ENCODE data around the gene PTPRE.

Gene PTPRE

GRCh38 chr10:127983344-127984100 lies 76.6 kb downstream of the PTPRE start:
- TF ChIP-seq CTCF (conservative IDR thresholded peaks at IDR 0.05) (no peak), ZFX (IDR thresholded peaks at IDR 0.05) (no peak)
- no peak overlapping the region for H3K27ac ChIP-seq

- no peak for TF ChIP-seq ZFX (IDR thresholded peaks at IDR 0.05)
- TF ChIP-seq CTCF (conservative IDR thresholded peaks at IDR 0.05): no peak
- no peak overlapping the region for H3K27ac ChIP-seq
Observed at GRCh38 chr10:127984945-127985344, 78.0 kb downstream of the PTPRE start.

DNA sequence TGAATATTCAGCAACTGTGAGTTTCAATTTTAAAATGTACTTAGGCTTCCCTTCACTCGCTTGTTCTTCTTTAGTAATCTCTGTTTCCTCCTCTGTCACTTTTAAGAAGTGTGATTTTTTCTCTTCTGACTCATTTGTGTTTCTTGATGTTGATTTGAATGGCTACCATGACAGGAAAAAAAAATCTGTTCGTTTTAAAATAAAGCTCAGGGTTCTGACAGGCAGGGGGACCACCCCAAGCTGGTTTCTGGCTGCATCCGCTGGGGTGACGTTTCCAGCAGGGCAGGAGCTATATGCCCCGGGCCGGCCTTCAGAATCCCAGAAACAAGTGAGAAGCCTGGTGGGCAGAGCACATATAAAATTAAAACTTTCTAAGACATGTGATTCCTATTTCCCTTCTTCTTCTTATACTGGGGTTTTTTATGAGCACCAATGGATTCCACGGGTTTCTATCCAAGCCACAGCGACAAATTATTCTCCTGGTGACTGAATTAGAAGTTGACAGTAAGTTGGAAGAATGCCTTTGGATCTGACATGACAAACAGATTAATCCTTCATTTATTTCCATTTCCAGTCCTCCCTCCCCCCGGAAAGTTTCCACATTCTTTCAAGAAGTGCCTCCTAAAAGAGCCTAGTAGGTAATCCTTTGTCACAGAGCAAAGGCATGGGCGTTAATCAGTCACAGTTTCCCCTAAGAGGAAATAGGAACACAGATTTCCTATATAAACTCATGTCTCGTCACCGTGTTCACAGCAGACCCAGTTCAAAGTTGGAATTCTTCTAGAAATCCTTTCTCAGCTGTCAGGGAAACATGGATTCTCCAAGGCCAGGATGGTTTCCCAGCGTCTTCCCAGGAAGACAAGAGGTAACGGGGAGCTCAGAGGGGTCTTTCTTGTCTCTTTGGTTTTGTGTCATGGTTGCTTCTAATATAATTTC lies 79.9 kb downstream of the PTPRE start:
- H3K27ac ChIP-seq: no peak overlapping the region
- TF ChIP-seq ZFX (IDR thresholded peaks at IDR 0.05): no peak
- no peak for TF ChIP-seq CTCF (conservative IDR thresholded peaks at IDR 0.05)

DNA sequence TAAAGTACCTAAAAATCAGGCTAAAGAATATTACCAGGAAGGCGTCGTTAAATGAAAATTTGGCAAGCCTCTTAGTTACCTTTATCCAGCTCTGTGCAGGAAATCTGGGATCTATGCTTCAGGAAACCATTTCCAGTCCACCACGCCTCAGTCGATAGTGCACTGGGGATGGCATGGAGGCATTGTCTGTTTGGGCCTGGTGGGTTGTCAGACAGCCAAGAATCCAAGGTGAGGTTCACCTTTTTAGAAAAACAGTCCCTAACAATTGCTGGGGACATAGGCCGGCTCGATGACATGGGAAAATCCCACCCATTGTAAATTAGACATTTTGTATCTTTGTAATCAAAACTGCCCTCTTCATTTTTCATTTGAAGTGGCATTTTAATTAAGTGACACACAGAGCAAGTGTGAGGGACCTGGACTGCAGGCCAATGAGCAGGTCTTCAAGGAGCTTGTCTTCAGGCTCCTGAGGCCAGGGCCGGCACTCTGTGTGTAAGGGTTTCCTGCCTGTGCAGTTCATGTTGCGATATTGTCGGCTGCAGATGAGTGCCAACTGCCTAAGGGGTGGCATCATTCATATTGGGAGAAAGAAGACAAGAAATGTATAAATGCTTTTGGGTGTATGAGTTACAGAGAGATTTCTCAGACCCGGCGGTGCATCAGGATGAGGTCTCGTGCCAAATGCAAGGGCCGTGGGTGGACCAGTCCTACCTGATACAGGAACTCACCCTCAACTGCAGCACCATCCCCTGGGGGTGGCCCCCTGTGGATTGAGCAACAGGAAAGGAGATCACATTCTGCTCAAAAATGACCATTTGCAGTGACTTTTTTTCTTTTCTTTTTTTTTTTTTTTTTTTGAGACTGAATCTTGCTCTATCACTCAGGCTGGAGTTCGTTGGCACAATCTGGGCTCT lies 80.8 kb downstream of the PTPRE start:
- no peak for TF ChIP-seq ZFX (IDR thresholded peaks at IDR 0.05)
- H3K27ac ChIP-seq: no peak overlapping the region

GRCh38 chr10:127989481-127990012 lies 82.6 kb downstream of the PTPRE start:
- TF ChIP-seq ZFX (IDR thresholded peaks at IDR 0.05): no peak
- no peak for TF ChIP-seq CTCF (conservative IDR thresholded peaks at IDR 0.05)
- H3K27ac ChIP-seq: no peak overlapping the region; the same call in 1 of the 2 replicates

GRCh38 chr10:127990132-127990788 lies 83.4 kb downstream of the PTPRE start:
- peak overlapping the region; percentile 39; the same call in 1 of the 2 replicates for H3K27ac ChIP-seq

- no peak overlapping the region; the same call in 1 of the 2 replicates for H3K27ac ChIP-seq
- TF ChIP-seq CTCF (conservative IDR thresholded peaks at IDR 0.05) (no peak), ZFX (IDR thresholded peaks at IDR 0.05) (no peak)
Observed at GRCh38 chr10:127990846-127991542, 84.1 kb downstream of the PTPRE start.

Measured in C4-2B (cell line).